ENCODE results near the gene TMEM30B. TPM values are rescaled to one million over a fixed set of nuclear protein-coding genes. Genes with fewer than 3 reads are reported as not detected.

Gene TMEM30B
- total and polyA plus RNA-seq, 2 of the 8 experiments (the other 6 are each of a cell fraction or from before 2014, with no cell fraction given) = 11.2 to 18.7 TPM

DNA sequence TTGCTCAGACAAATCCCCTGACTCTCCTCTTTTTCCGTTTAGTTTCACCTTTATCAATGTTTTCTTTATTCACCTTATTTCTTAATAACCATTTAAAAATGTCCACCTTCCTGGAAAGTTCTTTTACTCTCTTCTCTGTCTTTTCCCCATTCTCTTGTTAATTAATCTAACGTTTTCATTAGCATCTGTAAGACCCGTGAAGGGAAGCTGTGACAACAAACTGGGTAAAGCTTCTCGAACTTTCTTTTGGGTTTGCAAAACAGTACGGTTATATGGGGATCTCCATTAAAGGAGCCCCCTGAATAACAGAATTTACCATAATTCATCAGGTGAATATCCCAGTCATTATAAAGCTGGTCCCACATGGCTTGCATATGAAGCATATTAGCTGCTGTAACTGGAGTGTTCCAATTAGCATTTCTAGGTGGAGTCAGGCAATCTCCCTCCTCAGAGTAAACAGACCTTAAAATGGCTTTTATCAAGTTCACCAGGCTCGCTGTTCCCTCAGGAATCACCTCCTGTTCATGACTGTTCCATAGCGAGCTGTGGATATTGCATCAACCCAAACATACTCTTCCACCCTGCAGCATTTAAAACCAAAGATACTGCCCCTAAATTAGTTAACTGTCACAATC is 42.4 kb downstream of the TMEM30B start (continued):
- TF ChIP-seq, protein P1, sequence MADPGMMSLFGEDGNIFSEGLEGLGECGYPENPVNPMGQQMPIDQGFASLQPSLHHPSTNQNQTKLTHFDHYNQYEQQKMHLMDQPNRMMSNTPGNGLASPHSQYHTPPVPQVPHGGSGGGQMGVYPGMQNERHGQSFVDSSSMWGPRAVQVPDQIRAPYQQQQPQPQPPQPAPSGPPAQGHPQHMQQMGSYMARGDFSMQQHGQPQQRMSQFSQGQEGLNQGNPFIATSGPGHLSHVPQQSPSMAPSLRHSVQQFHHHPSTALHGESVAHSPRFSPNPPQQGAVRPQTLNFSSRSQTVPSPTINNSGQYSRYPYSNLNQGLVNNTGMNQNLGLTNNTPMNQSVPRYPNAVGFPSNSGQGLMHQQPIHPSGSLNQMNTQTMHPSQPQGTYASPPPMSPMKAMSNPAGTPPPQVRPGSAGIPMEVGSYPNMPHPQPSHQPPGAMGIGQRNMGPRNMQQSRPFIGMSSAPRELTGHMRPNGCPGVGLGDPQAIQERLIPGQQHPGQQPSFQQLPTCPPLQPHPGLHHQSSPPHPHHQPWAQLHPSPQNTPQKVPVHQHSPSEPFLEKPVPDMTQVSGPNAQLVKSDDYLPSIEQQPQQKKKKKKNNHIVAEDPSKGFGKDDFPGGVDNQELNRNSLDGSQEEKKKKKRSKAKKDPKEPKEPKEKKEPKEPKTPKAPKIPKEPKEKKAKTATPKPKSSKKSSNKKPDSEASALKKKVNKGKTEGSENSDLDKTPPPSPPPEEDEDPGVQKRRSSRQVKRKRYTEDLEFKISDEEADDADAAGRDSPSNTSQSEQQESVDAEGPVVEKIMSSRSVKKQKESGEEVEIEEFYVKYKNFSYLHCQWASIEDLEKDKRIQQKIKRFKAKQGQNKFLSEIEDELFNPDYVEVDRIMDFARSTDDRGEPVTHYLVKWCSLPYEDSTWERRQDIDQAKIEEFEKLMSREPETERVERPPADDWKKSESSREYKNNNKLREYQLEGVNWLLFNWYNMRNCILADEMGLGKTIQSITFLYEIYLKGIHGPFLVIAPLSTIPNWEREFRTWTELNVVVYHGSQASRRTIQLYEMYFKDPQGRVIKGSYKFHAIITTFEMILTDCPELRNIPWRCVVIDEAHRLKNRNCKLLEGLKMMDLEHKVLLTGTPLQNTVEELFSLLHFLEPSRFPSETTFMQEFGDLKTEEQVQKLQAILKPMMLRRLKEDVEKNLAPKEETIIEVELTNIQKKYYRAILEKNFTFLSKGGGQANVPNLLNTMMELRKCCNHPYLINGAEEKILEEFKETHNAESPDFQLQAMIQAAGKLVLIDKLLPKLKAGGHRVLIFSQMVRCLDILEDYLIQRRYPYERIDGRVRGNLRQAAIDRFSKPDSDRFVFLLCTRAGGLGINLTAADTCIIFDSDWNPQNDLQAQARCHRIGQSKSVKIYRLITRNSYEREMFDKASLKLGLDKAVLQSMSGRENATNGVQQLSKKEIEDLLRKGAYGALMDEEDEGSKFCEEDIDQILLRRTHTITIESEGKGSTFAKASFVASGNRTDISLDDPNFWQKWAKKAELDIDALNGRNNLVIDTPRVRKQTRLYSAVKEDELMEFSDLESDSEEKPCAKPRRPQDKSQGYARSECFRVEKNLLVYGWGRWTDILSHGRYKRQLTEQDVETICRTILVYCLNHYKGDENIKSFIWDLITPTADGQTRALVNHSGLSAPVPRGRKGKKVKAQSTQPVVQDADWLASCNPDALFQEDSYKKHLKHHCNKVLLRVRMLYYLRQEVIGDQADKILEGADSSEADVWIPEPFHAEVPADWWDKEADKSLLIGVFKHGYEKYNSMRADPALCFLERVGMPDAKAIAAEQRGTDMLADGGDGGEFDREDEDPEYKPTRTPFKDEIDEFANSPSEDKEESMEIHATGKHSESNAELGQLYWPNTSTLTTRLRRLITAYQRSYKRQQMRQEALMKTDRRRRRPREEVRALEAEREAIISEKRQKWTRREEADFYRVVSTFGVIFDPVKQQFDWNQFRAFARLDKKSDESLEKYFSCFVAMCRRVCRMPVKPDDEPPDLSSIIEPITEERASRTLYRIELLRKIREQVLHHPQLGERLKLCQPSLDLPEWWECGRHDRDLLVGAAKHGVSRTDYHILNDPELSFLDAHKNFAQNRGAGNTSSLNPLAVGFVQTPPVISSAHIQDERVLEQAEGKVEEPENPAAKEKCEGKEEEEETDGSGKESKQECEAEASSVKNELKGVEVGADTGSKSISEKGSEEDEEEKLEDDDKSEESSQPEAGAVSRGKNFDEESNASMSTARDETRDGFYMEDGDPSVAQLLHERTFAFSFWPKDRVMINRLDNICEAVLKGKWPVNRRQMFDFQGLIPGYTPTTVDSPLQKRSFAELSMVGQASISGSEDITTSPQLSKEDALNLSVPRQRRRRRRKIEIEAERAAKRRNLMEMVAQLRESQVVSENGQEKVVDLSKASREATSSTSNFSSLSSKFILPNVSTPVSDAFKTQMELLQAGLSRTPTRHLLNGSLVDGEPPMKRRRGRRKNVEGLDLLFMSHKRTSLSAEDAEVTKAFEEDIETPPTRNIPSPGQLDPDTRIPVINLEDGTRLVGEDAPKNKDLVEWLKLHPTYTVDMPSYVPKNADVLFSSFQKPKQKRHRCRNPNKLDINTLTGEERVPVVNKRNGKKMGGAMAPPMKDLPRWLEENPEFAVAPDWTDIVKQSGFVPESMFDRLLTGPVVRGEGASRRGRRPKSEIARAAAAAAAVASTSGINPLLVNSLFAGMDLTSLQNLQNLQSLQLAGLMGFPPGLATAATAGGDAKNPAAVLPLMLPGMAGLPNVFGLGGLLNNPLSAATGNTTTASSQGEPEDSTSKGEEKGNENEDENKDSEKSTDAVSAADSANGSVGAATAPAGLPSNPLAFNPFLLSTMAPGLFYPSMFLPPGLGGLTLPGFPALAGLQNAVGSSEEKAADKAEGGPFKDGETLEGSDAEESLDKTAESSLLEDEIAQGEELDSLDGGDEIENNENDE (IDR thresholded peaks at IDR 0.05; ENCODE audit: insufficient replicate concordance, low read length) = no peak

Data from H1 (cell line).